PC-9 (cell line): Measurements from ENCODE around the gene AMZ1.

Source experiments
- CTCF ChIP-seq: fragments of 200-600 bp; sonication (generic); conservative IDR thresholded peaks from 2 replicates; pipeline ENCODE4 v1.6.1; 2017; ENCODE audit warnings: mixed run types, antibody characterized with exemption, mild to moderate bottlenecking, moderate library complexity
- EZH2 ChIP-seq: fragments of 200-600 bp; sonication (generic); IDR thresholded peaks from 2 replicates; pipeline ENCODE4 v1.8.0; 2017; ENCODE audit warnings: antibody characterized with exemption, low read depth

DNA sequence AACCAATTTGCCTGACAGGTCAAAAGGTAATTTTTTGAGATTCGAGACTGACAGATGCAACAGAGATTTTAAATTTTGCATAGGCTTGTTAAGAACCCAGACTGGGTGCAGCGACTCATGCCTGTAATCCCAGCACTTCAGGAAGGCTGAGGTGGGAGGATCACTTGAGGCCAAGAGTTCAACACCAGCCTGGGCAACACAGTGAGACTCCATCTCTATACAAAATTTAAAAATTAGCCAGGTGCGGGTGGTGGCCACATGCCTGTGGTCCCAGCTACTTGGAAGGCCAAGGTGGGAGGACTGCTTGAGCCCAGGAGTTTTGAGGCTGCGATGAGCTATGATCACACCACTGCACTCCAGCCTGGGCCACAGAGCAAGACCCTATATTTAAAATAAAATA, 34.6 kb downstream of the AMZ1 start:
- TF ChIP-seq CTCF (no peak), EZH2 (no peak)
